PC-3 (cell line): Measurements from ENCODE around the gene CTU1.

Experiments used
- CTCF ChIP-seq: fragments of 300-600 bp; sonication (generic); conservative IDR thresholded peaks from 2 replicates; pipeline ENCODE4 v1.5.1; 2017; ENCODE audit warnings: antibody characterized with exemption, low read depth, mild to moderate bottlenecking, low read length
- EZH2 ChIP-seq: fragments of 300-600 bp; sonication (generic); IDR thresholded peaks from one replicate; pipeline ENCODE4 v1.6.1; 2017; ENCODE audit warnings: antibody characterized with exemption, mild to moderate bottlenecking, low read length; ENCODE audit not compliant: unreplicated experiment
- EZH2phosphoT487 ChIP-seq: fragments of 300-600 bp; sonication (generic); IDR thresholded peaks from 2 replicates; pipeline ENCODE4 v1.6.1; 2018; ENCODE audit warnings: mild to moderate bottlenecking, antibody characterized with exemption, low read length, borderline replicate concordance

- no peak for TF ChIP-seq CTCF
- no peak for TF ChIP-seq EZH2phosphoT487
- TF ChIP-seq EZH2 = no peak
Measured at GRCh38 chr19:51093101-51093500, 15.1 kb downstream of the CTU1 start.
